Activated T-helper 1 cell treated with anti-CD3 and anti-CD28 coated beads, Interleukin-12 subunit alpha, Interleukin-12 subunit beta, Interleukin-2, Interleukin-4 antibody, amounts not matched to agents 30 ng/mL and 10 ng/mL and 1 ng/mL, durations not matched to agents 14 hours and 24 hours and 36 hours (primary cell): Measurements from ENCODE around the gene UBE2I. TPM values are rescaled to one million over a fixed set of nuclear protein-coding genes. Genes with fewer than 3 reads are reported as not detected.
A peak's percentile ranks its signal among the peaks of the same experiment; 100 is the strongest.

Experiments
- DNase-seq: peaks from one replicate; pipeline ENCODE4 v3.0.0; 2021; ENCODE audit warnings: low spot score
- H3K27ac Mint-ChIP-seq: one replicate; pipeline ENCODE4 v1.8.0; 2021; ENCODE audit warnings: mild to moderate bottlenecking, mixed read lengths
- H3K27me3 Mint-ChIP-seq: one replicate; pipeline ENCODE4 v1.8.0; 2022; ENCODE audit warnings: mild to moderate bottlenecking, moderate library complexity, mixed read lengths; ENCODE audit not compliant: insufficient read depth
- H3K36me3 Mint-ChIP-seq: one replicate; pipeline ENCODE4 v1.8.0; 2021; ENCODE audit warnings: low read depth, mixed read lengths
- H3K4me1 Mint-ChIP-seq: one replicate; pipeline ENCODE4 v1.8.0; 2021; ENCODE audit warnings: low read depth, mixed read lengths
- H3K4me3 Mint-ChIP-seq: one replicate; pipeline ENCODE4 v1.8.0; 2021; ENCODE audit warnings: mild to moderate bottlenecking, moderate library complexity, mixed read lengths
- H3K9me3 Mint-ChIP-seq: one replicate; pipeline ENCODE4 v1.8.0; 2021; ENCODE audit warnings: mixed read lengths
- intact Hi-C: fragments of 100-400 bp; cut with micrococcal nuclease; formaldehyde crosslinking; loops from one replicate; pipeline ENCODE4 v1.15.1; 2024
- total RNA-seq: library from RNA; stranded (reverse); gene quantifications from 2 replicates; pipeline ENCODE4 v1.2.3, GENCODE V29; 2022

UBE2I gene
- total RNA-seq, 1 donor from 2014 or later, result 257 TPM

DNA sequence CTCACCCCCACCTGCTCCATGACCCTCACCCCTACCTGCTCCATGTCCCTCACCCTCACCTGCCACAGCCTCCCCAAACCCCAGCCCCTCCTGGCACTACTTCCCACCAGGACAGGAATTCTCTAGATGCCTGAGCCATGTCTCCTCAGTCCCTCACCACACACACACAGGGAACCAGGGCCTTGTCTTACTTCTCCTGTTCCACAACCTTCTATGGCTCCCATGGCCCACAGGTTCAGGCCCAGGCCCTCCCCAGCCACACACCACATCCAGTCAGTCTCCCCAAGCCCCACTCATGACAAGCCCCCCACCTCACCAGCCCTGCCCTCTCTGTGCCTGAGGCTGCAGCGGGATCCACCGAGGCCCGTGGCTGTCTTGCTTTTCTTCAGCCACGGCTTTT, 3.1 kb upstream of the UBE2I start:
- peak overlapping the region; percentile 37 for H3K4me3 Mint-ChIP-seq
- H3K27me3 Mint-ChIP-seq, result peaks cover 2% of the 10 kb centered on the region
- H3K36me3 Mint-ChIP-seq, result peaks cover 12% of the 10 kb centered on the region
- H3K27ac Mint-ChIP-seq, result peak overlapping the region; percentile 34
- no peaks in the 10 kb centered on the region for H3K9me3 Mint-ChIP-seq
- DNase-seq, result no peak
- intact Hi-C loops, result loop anchor here (10.0 kb wide), 1 partner anchor 228 kb away; the partner anchor contains the start of gene TMEM204
- H3K4me1 Mint-ChIP-seq, result peaks cover 34% of the 10 kb centered on the region

DNA sequence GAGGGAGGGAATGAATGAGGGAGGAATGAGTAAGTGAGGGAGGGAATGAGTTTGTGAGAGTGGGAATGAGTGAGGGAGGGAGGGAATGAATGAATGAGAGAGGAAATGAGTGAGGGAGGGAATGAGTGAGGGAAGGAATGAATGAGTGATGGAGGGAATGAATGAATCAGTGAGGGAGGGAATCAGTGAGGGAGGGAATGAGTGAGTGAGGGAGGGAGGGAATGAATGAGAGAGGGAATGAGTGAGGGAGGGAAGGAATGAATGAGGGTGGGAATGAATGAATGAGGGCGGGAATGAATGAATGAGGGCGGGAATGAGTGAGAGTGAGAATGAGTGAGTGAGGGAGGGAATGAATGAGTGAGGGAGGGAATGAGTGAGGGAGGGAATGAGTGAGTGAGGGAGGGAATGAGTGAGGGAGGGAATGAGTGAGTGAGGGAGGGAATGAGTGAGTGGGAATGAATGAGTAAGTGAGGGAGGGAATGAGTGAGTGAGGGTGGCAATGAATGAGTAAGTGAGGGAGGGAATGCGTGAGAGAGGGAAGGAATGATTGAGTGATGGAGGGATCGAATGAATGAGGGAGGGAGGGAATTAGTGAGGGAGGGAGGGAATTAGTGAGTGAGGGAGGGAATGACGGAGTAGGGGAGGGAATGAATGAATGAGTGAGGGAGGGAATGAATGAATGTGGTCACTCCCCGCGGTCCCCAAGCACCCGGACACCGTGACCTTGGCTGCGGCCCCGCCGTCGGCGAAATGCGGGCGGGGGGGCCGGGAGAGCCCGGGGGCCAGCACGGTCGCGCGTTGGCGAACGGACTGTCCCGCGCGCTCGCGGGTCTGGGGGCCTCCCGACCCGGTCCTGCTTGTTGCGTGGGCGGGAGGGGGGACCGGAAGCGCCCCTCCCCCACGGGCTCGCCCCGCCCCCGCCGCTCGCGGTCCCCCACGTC, 1.1 kb upstream of the UBE2I start:
- H3K4me3 Mint-ChIP-seq, result peak overlapping the region; percentile 87
- intact Hi-C loops, result loop anchor here (2.0 to 10.0 kb wide), 4 partner anchors 70 to 782 kb away; partner anchors contain the start of genes CAPN15, TMEM204 and UQCC4
- no peak for DNase-seq
- H3K9me3 Mint-ChIP-seq, result no peaks in the 10 kb centered on the region
- peaks cover 27% of the 10 kb centered on the region for H3K4me1 Mint-ChIP-seq
- H3K27me3 Mint-ChIP-seq, result peaks cover 2% of the 10 kb centered on the region
- peaks cover 12% of the 10 kb centered on the region for H3K36me3 Mint-ChIP-seq
- H3K27ac Mint-ChIP-seq, result peak overlapping the region; percentile 97

DNA sequence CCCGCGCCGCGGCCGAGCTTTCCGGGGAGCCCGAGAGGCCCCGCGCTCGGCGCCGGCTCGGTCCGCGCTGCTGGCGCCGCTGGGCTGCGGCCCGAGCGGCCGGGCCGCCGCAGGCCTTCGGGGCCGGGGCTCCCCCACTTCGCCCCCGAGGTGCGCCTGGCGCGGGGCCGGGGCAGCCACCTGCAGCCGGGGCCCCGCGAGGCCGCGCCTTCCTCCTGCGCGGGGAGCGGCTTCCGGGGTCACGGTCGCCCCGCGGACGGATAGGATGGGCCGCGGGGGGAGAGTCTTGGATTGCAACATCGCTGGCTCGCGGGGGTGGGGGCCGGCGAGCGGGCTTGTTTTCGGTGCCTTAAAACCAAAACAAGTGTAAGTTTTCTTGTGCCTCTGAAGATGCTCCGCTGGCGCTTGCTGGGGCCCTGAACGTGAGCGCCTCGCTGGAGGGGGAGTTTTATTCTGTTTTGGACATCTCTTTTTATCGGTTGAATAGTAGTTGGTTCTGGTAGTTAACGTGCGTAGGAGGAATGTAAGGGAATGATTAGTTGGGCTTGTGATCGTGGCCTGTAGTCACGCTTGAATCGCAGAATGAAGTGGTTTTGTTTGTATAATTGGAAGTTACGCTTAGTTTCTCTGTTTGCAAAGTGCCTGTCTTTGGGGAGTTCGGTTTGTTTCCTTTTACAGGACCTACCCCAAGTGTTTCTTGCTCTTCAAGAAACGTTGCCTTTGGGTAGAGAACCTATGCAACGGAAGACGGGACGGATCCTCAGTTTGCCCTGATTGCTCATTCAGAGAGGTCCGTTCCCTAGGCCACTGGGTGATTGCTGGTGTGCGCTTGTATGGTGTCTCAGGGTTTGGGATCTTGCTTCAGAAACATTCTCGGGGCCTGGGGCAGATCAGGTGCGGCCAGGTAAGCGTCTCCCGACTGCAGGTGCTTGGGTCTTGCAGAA, 724 bp downstream of the UBE2I start:
- intact Hi-C loops, result loop anchor here (1.0 to 10.0 kb wide), 8 partner anchors 23 to 783 kb away; partner anchors contain the start of genes BAIAP3, CAPN15, CRAMP1 and GNPTG
- peaks cover 2% of the 10 kb centered on the region for H3K27me3 Mint-ChIP-seq
- peak; percentile 53 for DNase-seq
- peaks cover 16% of the 10 kb centered on the region for H3K36me3 Mint-ChIP-seq
- H3K4me1 Mint-ChIP-seq, result peaks cover 19% of the 10 kb centered on the region
- H3K9me3 Mint-ChIP-seq, result no peaks in the 10 kb centered on the region
- H3K27ac Mint-ChIP-seq, result peak overlapping the region; percentile 93
- H3K4me3 Mint-ChIP-seq, result peak overlapping the region; percentile 95

DNA sequence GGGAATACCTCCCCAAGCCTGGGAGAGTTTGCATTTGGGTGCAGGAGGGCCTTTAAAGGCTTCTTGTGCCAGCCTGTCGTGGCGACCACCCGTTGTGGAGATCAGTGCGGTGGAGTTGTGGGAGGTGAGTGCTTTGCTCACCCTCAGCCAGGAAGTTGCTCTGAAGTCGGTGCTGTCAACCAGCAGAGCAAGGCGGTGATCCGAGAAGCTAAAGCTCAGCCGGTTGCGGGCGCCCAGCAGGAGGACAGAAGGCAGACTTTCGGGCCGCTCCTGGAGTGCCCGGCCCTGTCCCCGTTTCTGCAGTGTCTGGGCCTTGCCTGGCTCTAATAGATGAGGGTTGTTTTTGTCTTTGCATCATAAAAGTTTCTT, 1.4 kb downstream of the UBE2I start:
- Mint-ChIP-seq H3K4me3 (peak overlapping the region; percentile 95), H3K4me1 (peaks cover 19% of the 10 kb centered on the region), H3K27ac (peak overlapping the region; percentile 93), H3K27me3 (peaks cover 2% of the 10 kb centered on the region), H3K9me3 (no peaks in the 10 kb centered on the region), H3K36me3 (peaks cover 20% of the 10 kb centered on the region)
- intact Hi-C loops, result loop anchor here (1.0 to 2.0 kb wide), 3 partner anchors 22 to 40 kb away; partner anchors contain the start of genes BAIAP3, GNPTG and TSR3
- DNase-seq, result peak; percentile 34

DNA sequence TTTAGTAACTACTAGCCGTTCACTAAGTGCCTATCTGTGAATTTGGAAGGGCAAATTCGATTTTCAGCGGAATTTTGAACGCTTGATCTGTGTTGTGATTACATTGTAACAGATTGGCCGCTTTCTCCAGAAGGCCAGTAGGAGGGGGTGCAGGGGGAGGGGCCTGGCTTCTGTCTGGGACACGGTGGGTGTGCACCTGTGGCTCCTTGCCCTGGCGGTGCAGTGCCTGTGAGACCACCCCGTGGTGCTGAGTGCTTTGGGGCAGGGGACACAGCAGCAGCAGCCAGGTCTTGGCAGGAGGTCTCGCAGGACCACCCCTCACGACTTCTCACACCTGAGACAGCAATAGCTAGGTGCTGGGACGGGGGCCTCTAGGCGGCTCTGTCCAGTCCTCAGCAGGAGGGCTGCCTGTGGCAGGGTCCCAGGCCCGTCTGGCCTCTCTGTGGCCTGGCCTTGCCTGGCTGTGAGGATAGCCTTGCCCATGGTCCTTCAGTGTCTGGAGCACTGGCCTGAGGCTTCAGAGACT, 1.8 kb downstream of the UBE2I start:
- Mint-ChIP-seq H3K9me3 (no peaks in the 10 kb centered on the region), H3K27ac (peak overlapping the region; percentile 93), H3K27me3 (peaks cover 2% of the 10 kb centered on the region), H3K4me1 (peaks cover 19% of the 10 kb centered on the region), H3K4me3 (peak overlapping the region; percentile 95), H3K36me3 (peaks cover 23% of the 10 kb centered on the region)
- no peak for DNase-seq
- intact Hi-C loops, result loop anchor here (2.0 kb wide), 1 partner anchor 22 kb away; the partner anchor contains the start of gene BAIAP3

DNA sequence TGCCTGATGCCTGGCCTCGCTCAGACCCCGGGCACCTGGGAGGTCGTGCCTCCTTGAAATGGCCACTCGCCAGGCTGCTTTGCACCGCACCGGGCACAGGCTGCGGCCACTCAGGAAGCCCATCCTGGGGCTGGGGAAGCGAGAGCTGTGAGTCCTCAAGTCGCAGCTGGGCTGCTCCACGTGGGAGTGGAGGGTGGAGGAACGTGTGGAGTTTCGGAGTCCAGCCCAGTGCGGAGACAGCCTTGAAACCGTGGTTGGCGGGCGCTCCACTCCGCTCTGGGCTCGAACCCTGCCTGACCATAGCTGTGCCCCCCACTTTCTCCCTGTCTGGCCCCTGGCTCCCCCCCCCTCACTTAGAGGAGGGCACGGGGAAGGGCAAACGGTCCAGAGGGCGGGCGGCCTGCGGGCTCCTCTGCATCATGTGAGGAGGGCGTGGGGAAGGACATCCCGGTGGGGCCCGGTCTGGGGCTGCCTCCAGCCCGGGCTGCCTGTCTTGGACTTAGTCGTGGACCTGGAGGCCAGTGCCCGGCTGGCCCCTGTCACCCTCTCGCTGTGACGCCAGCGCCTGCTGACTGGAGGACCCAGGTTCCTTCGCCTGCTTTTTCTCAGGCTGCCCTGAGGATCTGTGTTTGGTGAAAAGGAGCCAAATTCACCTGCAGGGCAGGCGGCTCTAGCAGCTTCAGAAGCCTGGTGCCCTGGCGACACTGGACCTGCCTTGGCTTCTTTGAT, 2.5 kb downstream of the UBE2I start:
- H3K9me3 Mint-ChIP-seq, result no peaks in the 10 kb centered on the region
- H3K27ac Mint-ChIP-seq, result no peak overlapping the region
- H3K4me1 Mint-ChIP-seq, result peaks cover 19% of the 10 kb centered on the region
- peak overlapping the region; percentile 95 for H3K4me3 Mint-ChIP-seq
- peaks cover 29% of the 10 kb centered on the region for H3K36me3 Mint-ChIP-seq
- intact Hi-C loops, result loop anchor here (2.0 kb wide), 1 partner anchor 21 kb away; the partner anchor contains the start of gene BAIAP3
- peaks cover 2% of the 10 kb centered on the region for H3K27me3 Mint-ChIP-seq
- no peak for DNase-seq

DNA sequence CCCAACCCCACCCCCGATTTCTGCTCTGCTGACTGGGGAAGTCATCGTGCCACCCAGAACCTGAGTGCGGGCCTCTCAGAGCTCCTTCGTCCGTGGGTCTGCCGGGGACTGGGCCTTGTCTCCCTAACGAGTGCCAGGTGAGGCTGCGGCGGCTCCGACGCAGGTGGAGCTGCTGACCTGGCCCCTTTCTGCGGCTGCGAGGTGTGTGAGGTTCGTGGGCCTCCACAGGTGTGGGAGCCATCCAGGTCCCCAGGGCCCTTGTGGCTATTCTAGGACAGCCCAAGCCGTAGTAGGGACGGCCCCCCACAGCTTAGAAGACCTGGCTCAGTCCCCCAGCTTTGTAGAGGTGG, 3.0 kb downstream of the UBE2I start:
- no peak overlapping the region for H3K27ac Mint-ChIP-seq
- peaks cover 32% of the 10 kb centered on the region for H3K36me3 Mint-ChIP-seq
- DNase-seq, result no peak
- intact Hi-C loops, result no loop called here
- H3K27me3 Mint-ChIP-seq, result peaks cover 2% of the 10 kb centered on the region
- H3K4me1 Mint-ChIP-seq, result peaks cover 19% of the 10 kb centered on the region
- H3K9me3 Mint-ChIP-seq, result no peaks in the 10 kb centered on the region
- H3K4me3 Mint-ChIP-seq, result peak overlapping the region; percentile 51

DNA sequence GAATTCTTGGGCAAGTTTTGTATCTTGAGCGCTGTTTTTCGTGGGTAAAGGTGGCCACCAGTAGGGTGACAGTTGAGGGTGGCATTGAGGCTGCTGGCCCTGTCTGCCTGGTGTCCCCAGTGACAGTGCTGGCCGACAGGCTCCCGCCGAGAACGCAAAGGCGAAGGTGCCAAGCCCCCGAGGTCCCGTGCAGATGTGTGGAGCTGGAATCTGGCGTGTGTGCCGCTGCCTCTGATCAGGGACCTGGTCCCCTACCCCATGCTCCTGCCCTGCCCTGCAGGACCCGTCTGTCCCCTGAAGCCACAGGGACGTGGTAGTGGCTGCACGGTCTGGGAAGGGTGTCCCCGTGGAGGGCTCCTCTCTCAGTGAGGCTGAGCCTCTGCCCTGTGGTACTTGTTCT, 3.5 kb downstream of the UBE2I start:
- peak overlapping the region; percentile 40 for H3K27ac Mint-ChIP-seq
- H3K9me3 Mint-ChIP-seq, result no peaks in the 10 kb centered on the region
- DNase-seq, result no peak
- peaks cover 37% of the 10 kb centered on the region for H3K36me3 Mint-ChIP-seq
- intact Hi-C loops, result no loop called here
- H3K4me1 Mint-ChIP-seq, result peaks cover 19% of the 10 kb centered on the region
- peaks cover 2% of the 10 kb centered on the region for H3K27me3 Mint-ChIP-seq
- H3K4me3 Mint-ChIP-seq, result peak overlapping the region; percentile 51

DNA sequence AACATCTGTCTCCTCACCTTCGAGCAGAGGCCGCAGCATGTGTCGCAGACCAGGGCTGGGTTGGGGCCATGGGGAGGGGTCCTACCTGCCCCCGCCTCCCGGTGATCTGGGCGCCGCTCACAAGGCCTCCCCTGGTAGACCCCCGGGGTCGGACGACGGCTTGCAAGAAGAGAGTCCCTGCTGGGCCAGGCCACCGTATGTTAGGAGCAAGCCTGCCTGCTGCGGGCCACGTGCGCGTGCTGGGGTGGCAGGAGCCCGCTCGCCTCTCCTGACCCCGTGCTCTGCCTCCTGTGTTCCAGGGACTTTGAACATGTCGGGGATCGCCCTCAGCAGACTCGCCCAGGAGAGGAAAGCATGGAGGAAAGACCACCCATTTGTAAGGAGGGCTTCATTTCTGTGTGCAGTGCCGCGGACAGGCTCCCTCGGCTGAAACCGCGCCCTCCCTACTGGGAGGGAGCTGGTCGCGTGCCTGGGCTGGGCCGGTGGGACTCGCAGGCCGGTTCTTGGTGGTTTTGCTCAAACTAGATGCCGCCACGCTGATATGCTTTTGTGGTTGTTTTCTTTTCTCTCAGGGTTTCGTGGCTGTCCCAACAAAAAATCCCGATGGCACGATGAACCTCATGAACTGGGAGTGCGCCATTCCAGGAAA, 4.4 kb downstream of the UBE2I start:
- Mint-ChIP-seq H3K4me1 (peaks cover 14% of the 10 kb centered on the region), H3K4me3 (no peak overlapping the region), H3K9me3 (no peaks in the 10 kb centered on the region), H3K27ac (no peak overlapping the region), H3K27me3 (peaks cover 1% of the 10 kb centered on the region), H3K36me3 (peaks cover 42% of the 10 kb centered on the region)
- intact Hi-C loops, result no loop called here
- no peak for DNase-seq

DNA sequence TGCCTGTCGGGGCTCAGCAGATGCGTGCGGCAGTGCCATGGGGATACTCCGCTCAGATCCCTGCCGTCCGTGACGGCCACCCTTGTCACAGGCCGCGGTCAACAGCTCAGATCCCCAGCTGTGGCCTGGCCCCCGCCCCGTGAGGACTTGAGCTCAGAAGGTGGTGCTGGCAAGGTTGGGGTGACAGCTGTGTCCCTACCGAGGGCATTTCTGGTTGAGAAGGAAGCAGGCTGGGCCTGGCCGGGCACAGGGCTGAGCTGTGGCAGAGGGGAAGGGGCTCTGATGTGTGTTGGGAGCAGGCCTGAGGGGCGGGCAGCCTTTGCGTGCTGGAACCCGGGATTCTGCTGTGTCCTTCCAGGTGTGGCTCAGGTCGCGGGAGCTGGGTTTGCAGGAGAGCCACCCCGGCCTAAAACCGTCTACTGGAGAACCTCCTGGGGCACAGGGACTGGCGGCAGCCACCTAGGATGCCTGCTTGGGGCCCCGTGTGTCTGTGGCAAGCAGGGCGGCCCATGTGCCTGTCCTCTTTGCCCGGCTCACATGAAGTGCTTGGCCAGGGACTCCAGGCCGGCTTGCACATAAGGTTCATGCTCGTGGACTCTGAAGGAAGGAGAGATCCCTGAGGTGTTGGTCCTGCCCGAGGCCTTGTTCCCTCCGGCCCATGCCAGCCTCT, 5.1 kb downstream of the UBE2I start:
- H3K9me3 Mint-ChIP-seq, result no peaks in the 10 kb centered on the region
- H3K4me3 Mint-ChIP-seq, result no peak overlapping the region
- H3K27ac Mint-ChIP-seq, result no peak overlapping the region
- intact Hi-C loops, result no loop called here
- H3K36me3 Mint-ChIP-seq, result peaks cover 47% of the 10 kb centered on the region
- no peaks in the 10 kb centered on the region for H3K27me3 Mint-ChIP-seq
- DNase-seq, result no peak
- H3K4me1 Mint-ChIP-seq, result peaks cover 14% of the 10 kb centered on the region
